Esophagus muscularis mucosa (tissue), 4 donors: ENCODE results near the gene NTM. TPM values are rescaled to one million over a fixed set of nuclear protein-coding genes. Genes with fewer than 3 reads are reported as not detected.

ENCODE experiments used
- DNase-seq: peaks from one replicate; pipeline ENCODE4 v3.0.0-alpha.2; 2017; ENCODE audit errors: extremely low spot score
- H3K27ac ChIP-seq, 4 donors: fragments of 200-600 bp; sonication (generic); replicated peaks in 1 of 4; 1 replicate in 3 of 4; 2 replicates in 1 of 4; pipeline ENCODE4 v1.5.1; 2016 to 2019; ENCODE audit warnings: mild to moderate bottlenecking in 1 of 4
- H3K27me3 ChIP-seq, 4 donors: fragments of 200-600 bp; sonication (generic); one replicate each; pipeline versions ENCODE4 v1.5.1 to v1.6.0; 2016 to 2019
- H3K36me3 ChIP-seq, 4 donors: fragments of 200-600 bp; sonication (generic); one replicate each; pipeline ENCODE4 v1.5.1; 2016 to 2019
- H3K4me1 ChIP-seq, 4 donors: fragments of 200-600 bp; sonication (generic); one replicate each; pipeline ENCODE4 v1.5.1; 2016 to 2019
- H3K4me3 ChIP-seq, 4 donors: fragments of 200-600 bp; sonication (generic); 1 replicate in 2 of 4; 2 replicates in 2 of 4; pipeline ENCODE4 v1.5.1; 2016 to 2019; ENCODE audit warnings: mild to moderate bottlenecking in 4 of 4, moderate library complexity in 1 of 4
- H3K9me3 ChIP-seq, 4 donors: fragments of 200-600 bp; sonication (generic); 1 replicate in 3 of 4; 2 replicates in 1 of 4; pipeline ENCODE4 v1.5.1; 2016 to 2019
- CTCF ChIP-seq, 3 experiments: fragments of 200-600 bp in 2 of 3; fragments of 450-650 bp in 1 of 3; sonication (generic) in 2 of 3; IDR thresholded peaks; one replicate each; pipeline ENCODE4 v1.5.1; 2017 to 2019; ENCODE audit warnings: antibody characterized with exemption in 3 of 3, mild to moderate bottlenecking in 2 of 3, moderate library complexity in 1 of 3
- EP300 ChIP-seq: sonication (generic); formaldehyde crosslinking; IDR thresholded peaks from one replicate; pipeline ENCODE4 v1.6.1; 2017; ENCODE audit warnings: antibody characterized with exemption
- POLR2A ChIP-seq: fragments of 450-650 bp; IDR thresholded peaks from one replicate; pipeline ENCODE4 v1.6.1; 2017; ENCODE audit warnings: antibody characterized with exemption, moderate library complexity, mild to moderate bottlenecking, low read depth
- POLR2AphosphoS5 ChIP-seq, 2 donors: sonication (generic); formaldehyde crosslinking; IDR thresholded peaks; one replicate each; pipeline ENCODE4 v1.6.1; 2017; ENCODE audit warnings: antibody characterized with exemption in 2 of 2
- WGBS: methylation state at CpG from one replicate; pipeline ENCODE4 v1.1.5; 2018; 5-methylcytosine and 5-hydroxymethylcytosine counted together
- intact Hi-C: fragments of 100-400 bp; cut with DNase I; formaldehyde crosslinking; loops from one replicate; pipeline ENCODE4 v1.15.1; 2023
- total RNA-seq, 4 donors: library from RNA; depleted of rRNA; stranded (reverse); fragments of >200 nt; gene quantifications; one replicate each; pipeline versions ENCODE4 v1.1.0 to v1.2.1, GENCODE V29; 2016

The NTM gene
- total RNA-seq, 4 donors from 2014 or later: 5.6 to 25.3 (median 8.3) TPM

- Histone ChIP-seq H3K36me3 (no peaks in the 10 kb centered on the region), H3K27ac (no peak overlapping the region), H3K4me1 (peaks cover 18 to 24% (median 21%) of the 10 kb centered on the region in 4 donors), H3K27me3 (no peaks in the 10 kb centered on the region), H3K4me3 (no peak overlapping the region), H3K9me3 (no peaks in the 10 kb centered on the region)
- DNase-seq: no peak
- intact Hi-C loops: no loop called here
- 86% methylated on average over 10 of the region's 10 CpGs for WGBS
- TF ChIP-seq POLR2A (no peak), CTCF (IDR thresholded peaks at IDR 0.05) (no peak), EP300 (no peak), POLR2AphosphoS5 (IDR thresholded peaks at IDR 0.05) (no peak)
Measured at GRCh38 chr11:132123449-132123848, 753.0 kb downstream of the NTM start.

GRCh38 chr11:132123854-132124835, 753.7 kb downstream of the NTM start:
- Histone ChIP-seq H3K27me3 (no peaks in the 10 kb centered on the region), H3K27ac (no peak overlapping the region), H3K4me3 (no peak overlapping the region), H3K36me3 (no peaks in the 10 kb centered on the region), H3K4me1 (peaks cover 18 to 24% (median 21%) of the 10 kb centered on the region in 4 donors), H3K9me3 (no peaks in the 10 kb centered on the region)
- TF ChIP-seq EP300 (no peak), POLR2AphosphoS5 (IDR thresholded peaks at IDR 0.05) (no peak), POLR2A (no peak), CTCF (IDR thresholded peaks at IDR 0.05) (no peak)
- WGBS: 84% methylated on average over 21 of the region's 21 CpGs
- intact Hi-C loops: no loop called here
- DNase-seq: no peak

DNA sequence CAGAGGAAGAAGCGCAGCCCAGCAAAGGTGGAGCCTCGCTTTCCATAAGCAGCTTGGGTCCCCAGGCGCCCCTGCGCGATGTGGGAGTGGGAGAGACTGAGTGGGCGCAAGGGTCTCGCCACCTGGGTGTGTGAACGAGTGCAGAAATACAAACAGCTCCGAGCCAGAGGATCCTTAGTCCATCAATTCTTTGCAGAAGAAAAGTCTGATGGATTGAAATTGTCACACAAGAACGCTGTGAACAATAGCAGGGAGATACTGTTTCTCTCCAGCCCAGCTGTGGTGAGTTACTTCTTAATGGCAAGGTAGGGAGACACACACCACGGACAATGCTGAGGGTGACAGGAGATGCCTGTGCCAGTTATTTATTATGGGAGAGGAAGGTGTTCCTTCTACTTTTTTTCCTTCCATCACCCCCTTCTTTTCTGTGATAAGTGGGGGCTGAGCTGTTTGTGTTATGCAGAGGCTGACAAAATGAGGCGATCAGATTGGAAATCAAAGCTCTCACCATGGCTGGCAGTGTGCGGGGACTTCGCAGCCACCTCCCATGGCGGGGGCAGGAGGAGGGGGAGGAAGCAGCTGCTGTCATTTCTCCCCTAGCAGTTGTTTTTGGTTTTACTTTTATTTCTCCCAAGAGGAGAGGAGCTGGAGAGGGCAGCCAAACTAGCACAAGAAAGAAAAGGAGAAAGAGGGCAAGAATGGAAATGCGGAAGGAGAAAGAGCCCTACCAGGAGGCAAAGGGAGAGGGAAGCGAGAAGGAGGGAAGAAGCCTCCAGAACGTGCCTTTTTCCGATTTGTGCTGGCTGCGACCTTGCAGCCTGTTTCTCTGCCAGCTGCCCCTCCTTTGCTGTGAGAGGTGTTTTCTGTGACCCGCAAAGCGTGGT, 755.8 kb downstream of the NTM start:
- Histone ChIP-seq H3K4me3 (peak overlapping the region; percentile 41 to 57 (median 52)), H3K27ac (peak overlapping the region; percentile 35 to 51 (median 50)), H3K36me3 (no peaks in the 10 kb centered on the region), H3K4me1 (peaks cover 18 to 24% (median 21%) of the 10 kb centered on the region in 4 donors), H3K27me3 (no peaks in the 10 kb centered on the region), H3K9me3 (no peaks in the 10 kb centered on the region)
- TF ChIP-seq EP300 (no peak), POLR2A (no peak), CTCF (IDR thresholded peaks at IDR 0.05) (no peak), POLR2AphosphoS5 (IDR thresholded peaks at IDR 0.05) (no peak)
- intact Hi-C loops: loop anchor here (5.0 kb wide), 1 partner anchor 259 kb away; no protein-coding TSS in a partner anchor
- DNase-seq: no peak
- WGBS: 18% methylated on average over 22 of the region's 22 CpGs

DNA sequence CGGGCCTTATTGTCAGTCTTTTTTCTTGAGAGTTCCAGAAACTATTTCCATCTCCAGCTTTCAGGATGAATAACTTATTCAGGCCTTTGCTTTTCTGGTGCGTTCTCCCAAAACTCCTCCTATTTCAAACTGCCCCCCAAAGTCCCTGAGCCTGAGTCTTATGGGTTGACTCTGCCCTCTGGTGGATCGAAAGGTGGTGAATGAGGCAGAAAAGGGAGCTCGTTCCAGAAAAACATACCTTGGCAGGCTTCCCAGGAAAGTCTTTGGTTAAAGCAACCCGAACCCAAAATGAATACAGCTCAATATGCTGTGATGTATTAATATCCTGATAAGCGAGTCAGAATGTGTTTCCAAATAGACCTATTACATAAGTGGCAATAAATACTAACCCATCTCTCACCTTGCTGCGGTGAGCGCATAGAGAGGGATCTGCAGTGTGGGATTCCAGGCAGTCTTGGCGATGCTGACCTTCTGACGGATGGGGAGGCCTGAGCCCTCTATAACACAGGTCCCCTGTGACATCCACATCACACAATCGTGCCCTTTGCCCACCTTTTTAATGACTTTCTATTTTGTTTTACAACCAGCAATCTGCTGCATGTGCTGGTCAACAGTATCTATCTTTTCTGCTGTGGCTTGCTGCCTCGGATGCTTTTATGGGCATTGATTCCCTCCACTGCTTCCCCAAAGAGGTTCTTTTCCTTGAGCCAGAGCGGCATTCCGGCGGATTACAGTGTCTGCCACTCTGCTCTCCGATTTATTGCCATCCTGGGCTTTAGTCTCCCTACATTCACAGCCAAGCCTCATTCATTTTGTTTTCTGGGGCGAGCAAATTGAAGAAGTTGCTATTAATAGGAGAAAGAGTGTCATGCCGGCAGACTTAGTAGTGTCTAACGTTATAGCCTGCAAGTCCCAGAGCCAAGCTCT, 756.8 kb downstream of the NTM start:
- peak overlapping the region; percentile 41 to 57 (median 52) for H3K4me3 ChIP-seq
- intact Hi-C loops: loop anchor here (5.0 kb wide), 1 partner anchor 260 kb away; no protein-coding TSS in a partner anchor
- peaks cover 18 to 24% (median 21%) of the 10 kb centered on the region in 4 donors for H3K4me1 ChIP-seq
- TF ChIP-seq CTCF (IDR thresholded peaks at IDR 0.05): peak; percentile 57 to 64 (median 58)
- no peak for TF ChIP-seq EP300
- no peaks in the 10 kb centered on the region for H3K27me3 ChIP-seq
- no peaks in the 10 kb centered on the region for H3K36me3 ChIP-seq
- peak overlapping the region; percentile 35 to 51 (median 50) for H3K27ac ChIP-seq
- DNase-seq: no peak
- H3K9me3 ChIP-seq: no peaks in the 10 kb centered on the region
- 38% methylated on average over 19 of the region's 19 CpGs for WGBS
